GM20431 (cell line): ENCODE data around the gene GPX8.

Source experiments
- in situ Hi-C: fragments of 300-500 bp; cut with MseI, MboI; formaldehyde crosslinking; loops from one replicate; pipeline ENCODE4 v1.15.0; 2020; ENCODE audit warnings: low sequenced_read_pairs; ENCODE audit not compliant: unreplicated experiment

The GPX8 gene, protein sequence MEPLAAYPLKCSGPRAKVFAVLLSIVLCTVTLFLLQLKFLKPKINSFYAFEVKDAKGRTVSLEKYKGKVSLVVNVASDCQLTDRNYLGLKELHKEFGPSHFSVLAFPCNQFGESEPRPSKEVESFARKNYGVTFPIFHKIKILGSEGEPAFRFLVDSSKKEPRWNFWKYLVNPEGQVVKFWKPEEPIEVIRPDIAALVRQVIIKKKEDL

GRCh38 chr5:55159763-55160492 lies at the start of gene GPX8:
GPX8 (plus strand) TSS chr5:55160171; CDS start chr5:55160193, 22 bp downstream.
- in situ Hi-C loops = no loop called here

GRCh38 chr5:55110217-55110616 lies 49.8 kb upstream of the GPX8 start:
- in situ Hi-C loops = no loop called here

GRCh38 chr5:55113327-55113726 lies 46.6 kb upstream of the GPX8 start:
- in situ Hi-C loops = no loop called here

DNA sequence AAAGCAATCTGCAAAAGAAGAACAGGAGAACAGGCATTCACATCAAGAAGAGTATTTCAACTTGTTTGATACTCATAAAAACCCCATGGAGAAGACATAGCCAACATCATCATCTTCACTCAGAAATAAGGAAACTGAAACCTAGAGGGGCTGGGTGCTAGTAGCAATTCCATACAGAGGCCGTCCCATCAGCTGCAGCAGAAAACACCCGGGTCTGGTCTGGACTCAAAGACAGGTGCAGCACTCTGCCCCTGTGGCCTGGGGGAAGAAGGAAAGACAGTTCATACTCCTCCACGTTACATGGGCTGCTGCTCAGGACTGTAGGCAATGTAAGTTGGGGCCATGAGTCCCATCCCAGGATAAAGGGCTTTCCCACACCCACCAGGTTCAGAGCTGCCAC lies 45.9 kb upstream of the GPX8 start:
- in situ Hi-C loops = no loop called here

- in situ Hi-C loops = no loop called here
These were observed 36.6 kb upstream of the GPX8 start for GRCh38 chr5:55123365-55123764.

- in situ Hi-C loops = loop anchor here (25.0 kb wide), 1 partner anchor 197 kb away; no protein-coding TSS in a partner anchor
These were observed 25.8 kb upstream of the GPX8 start for GRCh38 chr5:55134053-55134722.

DNA sequence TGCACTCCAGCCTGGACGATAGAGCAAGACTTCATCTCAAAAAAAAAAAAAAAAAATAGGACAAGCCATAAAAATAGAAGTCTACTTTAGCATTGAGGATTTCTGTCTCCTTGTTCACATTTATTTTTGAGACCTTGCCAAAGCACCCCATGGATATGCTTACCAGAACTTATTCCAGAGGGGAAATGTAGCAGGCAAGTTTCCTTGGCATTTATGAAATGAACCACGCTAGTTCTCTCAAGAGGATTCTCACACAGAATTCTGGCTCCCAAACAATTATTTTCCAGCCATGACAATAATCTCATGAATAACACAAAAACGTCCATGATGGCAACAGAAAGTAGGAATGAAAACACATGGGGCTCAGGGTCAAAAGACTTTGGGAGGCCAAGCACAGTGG lies 23.4 kb upstream of the GPX8 start:
- in situ Hi-C loops = loop anchor here (25.0 kb wide), 1 partner anchor 199 kb away; no protein-coding TSS in a partner anchor

- in situ Hi-C loops = loop anchor here (25.0 kb wide), 1 partner anchor 204 kb away; no protein-coding TSS in a partner anchor
These were observed 18.9 kb upstream of the GPX8 start for GRCh38 chr5:55140908-55141665.

DNA sequence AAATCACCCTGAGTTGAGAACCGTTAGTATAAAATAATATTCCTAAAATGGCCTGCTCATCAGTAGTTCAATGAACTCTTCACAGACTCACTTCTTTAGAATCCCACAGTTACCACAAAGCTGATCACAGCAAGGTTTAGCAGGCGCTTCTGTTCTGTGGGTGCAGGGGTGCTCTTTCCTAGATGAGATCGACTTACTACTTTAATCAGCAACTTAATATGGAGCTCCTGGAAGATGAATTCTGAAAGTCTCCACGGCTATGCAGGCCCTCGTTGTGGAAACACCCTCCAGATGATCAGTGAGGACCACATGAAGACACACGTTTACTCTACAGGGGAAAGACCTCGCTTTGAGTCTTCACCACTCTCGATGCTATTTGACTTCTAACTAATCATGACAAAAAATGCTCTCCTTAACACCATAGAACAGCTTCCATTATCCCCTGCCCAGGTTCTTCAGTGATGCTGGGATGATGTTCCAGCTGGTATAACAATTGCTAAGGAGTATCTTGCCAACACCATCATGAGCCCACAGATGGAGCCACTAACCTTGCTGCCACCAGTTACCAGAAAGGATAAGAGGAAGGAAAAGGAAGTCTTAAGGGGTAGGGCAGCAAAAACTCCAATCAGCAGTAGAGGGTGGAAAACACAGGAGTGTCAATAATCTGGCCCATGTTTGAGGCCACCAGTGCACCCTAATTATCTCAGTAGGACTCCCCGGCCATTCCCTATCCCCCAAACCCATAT lies 17.9 kb upstream of the GPX8 start:
- in situ Hi-C loops = loop anchor here (25.0 kb wide), 1 partner anchor 205 kb away; no protein-coding TSS in a partner anchor

- in situ Hi-C loops = loop anchor here (25.0 kb wide), 1 partner anchor 206 kb away; no protein-coding TSS in a partner anchor
These were observed 16.3 kb upstream of the GPX8 start for GRCh38 chr5:55143624-55144023.

DNA sequence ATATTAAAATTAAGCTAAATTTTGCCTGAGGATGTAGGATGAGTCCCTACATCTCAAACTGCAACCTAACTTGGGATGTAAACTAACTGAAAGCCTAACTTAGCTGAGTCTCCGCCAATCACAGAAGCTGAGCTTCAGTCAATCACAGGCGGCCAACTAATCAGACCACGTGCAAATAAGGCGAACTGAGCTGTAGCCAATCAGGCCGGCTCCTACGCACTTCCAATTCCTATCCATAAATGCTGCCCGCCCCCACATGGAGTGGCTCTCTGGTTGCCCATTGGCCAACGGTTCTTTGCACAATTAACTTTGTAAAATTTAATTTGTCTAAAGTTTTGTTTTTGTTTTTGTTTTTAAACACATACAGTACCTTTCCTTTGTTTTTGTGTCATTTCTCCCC lies 13.9 kb upstream of the GPX8 start:
- in situ Hi-C loops = loop anchor here (25.0 kb wide), 1 partner anchor 209 kb away; no protein-coding TSS in a partner anchor

- in situ Hi-C loops = loop anchor here (25.0 kb wide), 1 partner anchor 209 kb away; no protein-coding TSS in a partner anchor
These were observed 13.3 kb upstream of the GPX8 start for GRCh38 chr5:55146543-55147151.

GRCh38 chr5:55149308-55149795 lies 10.6 kb upstream of the GPX8 start:
- in situ Hi-C loops = loop anchor here (25.0 kb wide), 1 partner anchor 212 kb away; no protein-coding TSS in a partner anchor

DNA sequence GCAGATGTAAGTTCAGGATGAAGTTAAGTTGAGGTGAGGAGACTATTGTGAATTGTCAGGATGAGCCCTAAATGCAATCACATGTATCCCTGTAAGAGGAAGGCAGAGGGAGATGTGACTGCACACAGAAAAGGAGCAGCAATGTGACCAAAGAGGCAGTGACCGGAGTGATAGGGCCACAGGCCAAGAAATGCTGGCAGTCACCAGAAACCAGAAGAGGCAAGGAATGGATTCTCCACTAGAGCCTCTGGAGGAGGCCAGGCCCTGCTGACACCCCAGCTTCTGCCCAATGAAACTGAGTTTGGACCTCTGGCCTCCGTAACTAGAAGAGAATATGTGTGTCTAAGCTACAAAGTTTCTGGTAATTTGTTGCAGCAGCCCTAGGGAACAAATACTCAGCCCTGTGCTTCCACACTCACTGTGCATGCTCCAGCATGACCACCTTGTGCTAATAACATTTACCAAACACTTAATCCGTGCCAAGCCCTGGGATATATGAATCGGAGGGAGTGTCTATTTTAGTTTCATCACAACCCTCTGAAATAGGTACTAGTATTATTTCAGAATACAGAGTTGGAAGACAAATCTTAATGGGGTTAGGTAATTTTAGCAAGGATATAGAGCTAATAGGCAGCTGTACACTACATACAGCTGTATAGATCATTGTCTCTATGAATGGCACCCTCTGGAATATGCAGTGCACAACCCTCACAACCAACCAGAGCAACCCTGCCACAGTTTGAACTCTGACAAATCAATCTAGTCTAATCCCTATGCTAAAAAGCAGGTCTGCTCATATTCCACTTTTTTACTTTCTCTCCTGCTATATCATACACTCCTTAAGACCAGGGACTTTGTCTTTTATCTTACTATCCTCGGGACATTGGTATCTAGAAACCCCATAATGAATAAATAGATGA lies 7.8 kb upstream of the GPX8 start:
- in situ Hi-C loops = no loop called here

GRCh38 chr5:55154873-55155272 lies 5.1 kb upstream of the GPX8 start:
- in situ Hi-C loops = no loop called here

- in situ Hi-C loops = no loop called here
These were observed 680 bp downstream of the GPX8 start for GRCh38 chr5:55160493-55161209.

GRCh38 chr5:55162666-55163065 lies 2.7 kb downstream of the GPX8 start:
- in situ Hi-C loops = no loop called here
